T-cell (primary cell): Measurements from ENCODE around the gene GORAB. TPM values are rescaled to one million over a fixed set of nuclear protein-coding genes. Genes with fewer than 3 reads are reported as not detected.

Source experiments
- ATAC-seq, 4 experiments: fragments of 200-7000 bp in 3 of 4; fragments of 150-1000 bp in 1 of 4; cut with Tn5 transposase; replicated peaks in 1 of 4; 1 replicate in 3 of 4; 2 replicates in 1 of 4; pipeline ENCODE4 v1.10.0; 2021; ENCODE audit warnings: moderate library complexity in 3 of 4, mild to moderate bottlenecking in 2 of 4, moderate number of reproducible peaks in 1 of 4
- CTCF ChIA-PET, 2 donors: fragments of 300-600 bp; sonication (Branson Sonifier 250); formaldehyde crosslinking; loops; one replicate each; lab custom pipeline; 2022; ENCODE audit warnings: antibody characterized with exemption in 2 of 2; lab: Charles Lee
- POLR2A ChIA-PET, 2 donors: fragments of 300-600 bp; sonication (Branson Sonifier 250); formaldehyde crosslinking; loops; one replicate each; lab custom pipeline; 2022; ENCODE audit warnings: antibody characterized with exemption in 2 of 2; lab: Charles Lee
- DNase-seq, 35 experiments: peaks; one replicate each; pipeline versions ENCODE4 v3.0.0 to v3.0.0-alpha.2; 2013 to 2023
- H3K27ac ChIP-seq: one replicate; pipeline ENCODE4 v1.5.1; 2013; ENCODE audit warnings: low read length
- H3K27me3 ChIP-seq, 2 experiments: replicated peaks in 1 of 2; 1 replicate in 1 of 2; 2 replicates in 1 of 2; pipeline versions ENCODE4 v1.6.1 to v1.7.0; 2013; ENCODE audit warnings: low read length in 1 of 2, mixed read lengths in 1 of 2; ENCODE audit not compliant: control insufficient read depth in 2 of 2, insufficient read depth in 2 of 2; ENCODE audit errors: extremely low read depth in 1 of 2
- H3K36me3 ChIP-seq, 2 donors: 1 replicate in 1 of 2; 2 replicates in 1 of 2; pipeline versions ENCODE4 v1.6.1 to v1.7.0; 2013; ENCODE audit warnings: low read length in 1 of 2; ENCODE audit not compliant: control insufficient read depth in 2 of 2, insufficient read depth in 1 of 2; ENCODE audit errors: extremely low read depth in 1 of 2
- H3K4me1 ChIP-seq, 2 experiments: 1 replicate in 1 of 2; 2 replicates in 1 of 2; pipeline versions ENCODE4 v1.6.1 to v1.7.0; 2013; ENCODE audit warnings: low read length in 2 of 2, mixed read lengths in 1 of 2; ENCODE audit not compliant: insufficient read depth in 2 of 2, control insufficient read depth in 1 of 2; ENCODE audit errors: extremely low read depth in 1 of 2
- H3K4me3 ChIP-seq, 2 donors: 1 replicate in 1 of 2; 2 replicates in 1 of 2; pipeline versions ENCODE4 v1.5.1 to v1.7.0; 2013; ENCODE audit warnings: mild to moderate bottlenecking in 2 of 2, low read length in 1 of 2, moderate library complexity in 1 of 2; ENCODE audit not compliant: control insufficient read depth in 1 of 2; ENCODE audit errors: extremely low read depth in 1 of 2
- H3K9me3 ChIP-seq: 2 replicates; pipeline ENCODE4 v1.7.0; 2013
- H3K27ac Mint-ChIP-seq, 2 donors: one replicate each; pipeline ENCODE4 v1.8.0; 2020 to 2021; ENCODE audit warnings: mild to moderate bottlenecking in 2 of 2, mixed read lengths in 2 of 2
- H3K27me3 Mint-ChIP-seq, 2 donors: one replicate each; pipeline ENCODE4 v1.8.0; 2021 to 2022; ENCODE audit warnings: mixed read lengths in 2 of 2
- H3K36me3 Mint-ChIP-seq: one replicate; pipeline ENCODE4 v1.8.0; 2021; ENCODE audit warnings: mixed read lengths
- H3K4me1 Mint-ChIP-seq, 3 donors: one replicate each; pipeline ENCODE4 v1.8.0; 2020 to 2022; ENCODE audit warnings: mixed read lengths in 3 of 3, mild to moderate bottlenecking in 1 of 3
- H3K4me3 Mint-ChIP-seq, 3 donors: one replicate each; pipeline ENCODE4 v1.8.0; 2020 to 2022; ENCODE audit warnings: mild to moderate bottlenecking in 3 of 3, mixed read lengths in 3 of 3, moderate library complexity in 3 of 3
- H3K9me3 Mint-ChIP-seq, 3 donors: one replicate each; pipeline ENCODE4 v1.8.0; 2020 to 2022; ENCODE audit warnings: mixed read lengths in 3 of 3
- WGBS: methylation state at CpG from one replicate; pipeline ENCODE4 v1.1.5; 2013; ENCODE audit warnings: missing lambda C conversion rate; ENCODE audit not compliant: insufficient coverage; 5-methylcytosine and 5-hydroxymethylcytosine counted together
- total RNA-seq, 35 experiments: library from RNA in 6 of 35; stranded (reverse) in 6 of 35; fragments of 120-200 nt in 1 of 35; gene quantifications; one replicate each; pipeline versions ENCODE4 v1.2.1 to v1.2.4 and lab custom pipeline; 2013 to 2026

Gene GORAB
- total RNA-seq, 5 donors from 2014 or later (not counting 1 experiment from before 2014, with no cell fraction given) = 14.9 to 21.8 (median 17.2) TPM

- no peaks in the 10 kb centered on the region for H3K4me1 ChIP-seq
- peaks cover 0 to 2% of the 10 kb centered on the region in 2 experiments for H3K27me3 ChIP-seq
- H3K27ac Mint-ChIP-seq = no peak overlapping the region
- ChIA-PET CTCF (no interaction called here), POLR2A (no interaction called here)
- no peak overlapping the region for H3K4me3 ChIP-seq
- H3K27ac ChIP-seq = no peak overlapping the region
- 83% methylated on average over 1 of the region's 1 CpG for WGBS
- no peaks in the 10 kb centered on the region for H3K36me3 ChIP-seq
- no peaks in the 10 kb centered on the region for H3K9me3 ChIP-seq
- no peaks in the 10 kb centered on the region for H3K36me3 Mint-ChIP-seq
- DNase-seq (no peak), ATAC-seq (no peak)
- H3K27me3 Mint-ChIP-seq = peaks cover 6 to 13% of the 10 kb centered on the region in 2 donors
- H3K9me3 Mint-ChIP-seq = peaks cover 15 to 34% (median 22%) of the 10 kb centered on the region in 3 donors
- H3K4me1 Mint-ChIP-seq = no peaks in the 10 kb centered on the region
- no peak overlapping the region for H3K4me3 Mint-ChIP-seq
These were observed 69.9 kb downstream of the GORAB start for GRCh38 chr1:170601866-170602265.

Other genes with a start within 250 kb of the GORAB start
- gene PRRX1, start 132.0 kb downstream of the GORAB start, total RNA-seq = under 1 TPM in 3 of 5 donors, not detected in 2; 0.07 to 0.50 (median 0.41) TPM